H9 (cell line): ENCODE data around the gene MCHR2. TPM values are rescaled to one million over a fixed set of nuclear protein-coding genes. Genes with fewer than 3 reads are reported as not detected.

ENCODE experiments used
- DNase-seq: peaks from one replicate; pipeline ENCODE4 v3.0.0-alpha.2; 2017
- H2AFZ ChIP-seq: one replicate; pipeline ENCODE4 v1.6.1; 2013; ENCODE audit warnings: mild to moderate bottlenecking, low read length, control low read depth, moderate library complexity
- H2AK5ac ChIP-seq: 2 replicates; pipeline ENCODE4 v1.6.1; 2013; ENCODE audit warnings: low read length, control low read depth, mixed read lengths; ENCODE audit not compliant: insufficient read length
- H2BK120ac ChIP-seq: one replicate; pipeline ENCODE4 v1.6.1; 2013; ENCODE audit warnings: low read depth, mild to moderate bottlenecking, low read length, control low read depth, inconsistent platforms; ENCODE audit not compliant: poor library complexity, severe bottlenecking
- H2BK12ac ChIP-seq: 2 replicates; pipeline ENCODE4 v1.6.1; 2013; ENCODE audit warnings: low read length, control low read depth, mixed read lengths, low read depth; ENCODE audit not compliant: insufficient read length
- H2BK15ac ChIP-seq: 2 replicates; pipeline ENCODE4 v1.6.1; 2013; ENCODE audit warnings: low read depth, low read length, control low read depth
- H2BK20ac ChIP-seq: one replicate; pipeline ENCODE4 v1.6.1; 2013; ENCODE audit warnings: low read depth, mild to moderate bottlenecking, low read length, control low read depth, inconsistent platforms; ENCODE audit not compliant: poor library complexity, severe bottlenecking
- H2BK5ac ChIP-seq: 2 replicates; pipeline ENCODE4 v1.6.1; 2013; ENCODE audit warnings: low read length, control low read depth, mixed read lengths; ENCODE audit not compliant: insufficient read length
- H3K14ac ChIP-seq: 2 replicates; pipeline ENCODE4 v1.6.1; 2013; ENCODE audit warnings: low read length, control low read depth; ENCODE audit not compliant: insufficient read depth
- H3K18ac ChIP-seq: 2 replicates; pipeline ENCODE4 v1.6.1; 2013; ENCODE audit warnings: low read depth, mild to moderate bottlenecking, mixed read lengths, low read length, control low read depth; ENCODE audit not compliant: insufficient read length
- H3K23ac ChIP-seq: 2 replicates; pipeline ENCODE4 v1.6.1; 2013; ENCODE audit warnings: low read length, control low read depth, mixed read lengths, low read depth; ENCODE audit not compliant: insufficient read length
- H3K23me2 ChIP-seq: 2 replicates; pipeline ENCODE4 v1.6.1; 2013; ENCODE audit warnings: low read depth, mild to moderate bottlenecking, mixed read lengths, low read length, control low read depth; ENCODE audit not compliant: insufficient read length, poor library complexity, severe bottlenecking
- H3K27ac ChIP-seq: 2 replicates; pipeline ENCODE4 v1.5.1; 2013; ENCODE audit warnings: low read length, control low read depth, mixed read lengths, low read depth; ENCODE audit not compliant: insufficient read length
- H3K27me3 ChIP-seq: 2 replicates; pipeline ENCODE4 v1.6.1; 2013; ENCODE audit warnings: low read length, control low read depth, inconsistent platforms; ENCODE audit not compliant: insufficient read depth
- H3K4ac ChIP-seq: 2 replicates; pipeline ENCODE4 v1.6.1; 2013; ENCODE audit warnings: low read depth, mild to moderate bottlenecking, control low read depth, inconsistent platforms, low read length, moderate library complexity
- H3K4me1 ChIP-seq: 2 replicates; pipeline ENCODE4 v1.6.1; 2013; ENCODE audit warnings: low read length, control low read depth, inconsistent platforms; ENCODE audit not compliant: insufficient read depth
- H3K4me2 ChIP-seq: 2 replicates; pipeline ENCODE4 v1.6.1; 2013; ENCODE audit warnings: low read length, control low read depth, mixed read lengths; ENCODE audit not compliant: insufficient read length, insufficient read depth
- H3K56ac ChIP-seq: 2 replicates; pipeline ENCODE4 v1.6.1; 2013; ENCODE audit warnings: low read depth, mild to moderate bottlenecking, mixed read lengths, low read length, control low read depth; ENCODE audit not compliant: insufficient read length
- H3K79me1 ChIP-seq: 2 replicates; pipeline ENCODE4 v1.6.1; 2013; ENCODE audit warnings: low read depth, mild to moderate bottlenecking, moderate library complexity, low read length, control low read depth, inconsistent platforms; ENCODE audit not compliant: insufficient read depth, poor library complexity, severe bottlenecking
- H3K79me2 ChIP-seq: 2 replicates; pipeline ENCODE4 v1.6.1; 2013; ENCODE audit warnings: low read length, control low read depth, inconsistent platforms; ENCODE audit not compliant: insufficient read depth
- H3K9ac ChIP-seq: 2 replicates; pipeline ENCODE4 v1.6.1; 2013; ENCODE audit warnings: low read length, control low read depth, mixed read lengths; ENCODE audit not compliant: insufficient read length; ENCODE audit errors: extremely low read depth
- H3K9me3 ChIP-seq: one replicate; pipeline ENCODE4 v1.6.1; 2013; ENCODE audit warnings: low read depth, low read length, inconsistent platforms; ENCODE audit not compliant: control insufficient read depth
- H3T11ph ChIP-seq: one replicate; pipeline ENCODE4 v1.6.1; 2013; ENCODE audit warnings: mild to moderate bottlenecking, low read length, control low read depth, inconsistent platforms
- H4K20me1 ChIP-seq: one replicate; pipeline ENCODE4 v1.6.1; 2013; ENCODE audit not compliant: control insufficient read depth, insufficient read length, insufficient read depth
- H4K5ac ChIP-seq: 2 replicates; pipeline ENCODE4 v1.6.1; 2013; ENCODE audit warnings: low read depth, mild to moderate bottlenecking, mixed read lengths, low read length, control low read depth; ENCODE audit not compliant: insufficient read length
- H4K8ac ChIP-seq: replicated peaks from 2 replicates; pipeline ENCODE4 v1.6.1; 2013; ENCODE audit warnings: low read length, control low read depth, mixed read lengths, low read depth; ENCODE audit not compliant: insufficient read length
- H4K91ac ChIP-seq: 2 replicates; pipeline ENCODE4 v1.6.1; 2013; ENCODE audit warnings: low read depth, mild to moderate bottlenecking, moderate library complexity, mixed read lengths, low read length, control low read depth; ENCODE audit not compliant: insufficient read length
- H3K27ac Mint-ChIP-seq, 3 experiments: 2 replicates in 2 of 3; 3 replicates in 1 of 3; pipeline ENCODE4 v1.8.0; 2020 to 2021; ENCODE audit warnings: mixed read lengths in 3 of 3, mild to moderate bottlenecking in 1 of 3, moderate library complexity in 1 of 3
- H3K27me3 Mint-ChIP-seq: 2 replicates; pipeline ENCODE4 v1.8.0; 2021; ENCODE audit warnings: low read depth, mild to moderate bottlenecking, moderate library complexity, mixed read lengths
- H3K36me3 Mint-ChIP-seq, 3 experiments: 2 replicates in 2 of 3; 3 replicates in 1 of 3; pipeline ENCODE4 v1.8.0; 2020 to 2021; ENCODE audit warnings: low read depth in 3 of 3, mixed read lengths in 3 of 3; ENCODE audit not compliant: insufficient read depth in 1 of 3
- H3K4me1 Mint-ChIP-seq, 2 experiments: 2 replicates each; pipeline ENCODE4 v1.8.0; 2020; ENCODE audit warnings: mixed read lengths in 2 of 2
- H3K4me3 Mint-ChIP-seq, 2 experiments: 2 replicates in 1 of 2; 3 replicates in 1 of 2; pipeline ENCODE4 v1.8.0; 2020 to 2021; ENCODE audit warnings: mild to moderate bottlenecking in 2 of 2, mixed read lengths in 2 of 2, moderate library complexity in 1 of 2
- H3K9me3 Mint-ChIP-seq, 2 experiments: 2 replicates in 1 of 2; 3 replicates in 1 of 2; pipeline ENCODE4 v1.8.0; 2020; ENCODE audit warnings: mild to moderate bottlenecking in 2 of 2, mixed read lengths in 2 of 2, moderate library complexity in 1 of 2
- WGBS: extraction: QIAGEN DNeasy Blood & Tissue Kit; methylation state at CpG from one replicate; pipeline ENCODE4 v1.1.7; 2013; ENCODE audit warnings: missing lambda C conversion rate, low lambda C conversion rate, mixed read lengths; ENCODE audit not compliant: insufficient read length; ENCODE audit errors: extremely low coverage; 5-methylcytosine and 5-hydroxymethylcytosine counted together
- total RNA-seq: library from RNA; stranded (reverse); gene quantifications from 2 replicates; pipeline ENCODE4 v1.2.1, GENCODE V29; 2021
- TF ChIP-seq, protein P1 (sequence below): fragments of 200-600 bp; sonication (generic); conservative IDR thresholded peaks from 3 replicates; pipeline ENCODE4 v1.8.0; 2021; ENCODE audit warnings: antibody characterized with exemption, mild to moderate bottlenecking

The MCHR2 gene
- total RNA-seq, 1 experiment from 2014 or later = not detected

DNA sequence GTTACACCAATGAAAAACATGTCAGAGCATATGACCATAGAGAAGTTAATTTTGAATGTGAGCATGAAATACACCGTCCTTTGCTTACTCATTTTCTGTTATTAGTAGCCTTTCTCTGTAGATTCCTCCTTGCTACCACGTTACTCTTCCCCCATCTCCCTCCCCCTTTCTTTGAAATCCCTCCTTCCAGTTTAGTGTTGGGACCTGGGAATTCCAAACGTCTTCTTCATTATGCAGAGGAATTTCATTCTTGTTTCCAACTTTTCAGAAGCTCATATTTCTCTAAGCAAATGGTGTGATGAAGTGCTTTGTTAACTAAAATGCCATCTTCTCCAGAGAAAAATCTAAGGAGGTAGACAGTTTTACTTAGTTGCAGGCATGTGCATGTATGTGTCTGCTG, 122.4 kb downstream of the MCHR2 start:
- H3K9me3 Mint-ChIP-seq = no peaks in the 10 kb centered on the region

More for the DNA sequence above, 122.4 kb downstream of the MCHR2 start:
- no peak overlapping the region for H3K4me2 ChIP-seq
- H2AK5ac ChIP-seq = no peak overlapping the region
- no peak overlapping the region for H4K5ac ChIP-seq
- H3K14ac ChIP-seq = no peak overlapping the region
- H2BK15ac ChIP-seq = no peak overlapping the region
- H2BK5ac ChIP-seq = no peak overlapping the region
- no peaks in the 10 kb centered on the region for H3K79me2 ChIP-seq
- no CpG with 5 or more reads among the region's 3 CpGs for WGBS
- H3K27ac Mint-ChIP-seq = no peak overlapping the region
- H3K36me3 Mint-ChIP-seq = no peaks in the 10 kb centered on the region
- H2BK20ac ChIP-seq = no peak overlapping the region
- no peak overlapping the region for H3K18ac ChIP-seq
- no peaks in the 10 kb centered on the region for H3K27me3 ChIP-seq
- peaks cover 20% of the 10 kb centered on the region for H3K27me3 Mint-ChIP-seq
- no peaks in the 10 kb centered on the region for H3K9me3 ChIP-seq
- H2BK120ac ChIP-seq = no peak overlapping the region
- no peak overlapping the region for H4K91ac ChIP-seq
- H4K20me1 ChIP-seq = no peaks in the 10 kb centered on the region
- H3K56ac ChIP-seq = no peak overlapping the region
- H3K23me2 ChIP-seq = no peaks in the 10 kb centered on the region
- no peak overlapping the region for H2BK12ac ChIP-seq
- H3T11ph ChIP-seq = no peak overlapping the region
- no peak overlapping the region for H3K27ac ChIP-seq
- TF ChIP-seq, protein P1, sequence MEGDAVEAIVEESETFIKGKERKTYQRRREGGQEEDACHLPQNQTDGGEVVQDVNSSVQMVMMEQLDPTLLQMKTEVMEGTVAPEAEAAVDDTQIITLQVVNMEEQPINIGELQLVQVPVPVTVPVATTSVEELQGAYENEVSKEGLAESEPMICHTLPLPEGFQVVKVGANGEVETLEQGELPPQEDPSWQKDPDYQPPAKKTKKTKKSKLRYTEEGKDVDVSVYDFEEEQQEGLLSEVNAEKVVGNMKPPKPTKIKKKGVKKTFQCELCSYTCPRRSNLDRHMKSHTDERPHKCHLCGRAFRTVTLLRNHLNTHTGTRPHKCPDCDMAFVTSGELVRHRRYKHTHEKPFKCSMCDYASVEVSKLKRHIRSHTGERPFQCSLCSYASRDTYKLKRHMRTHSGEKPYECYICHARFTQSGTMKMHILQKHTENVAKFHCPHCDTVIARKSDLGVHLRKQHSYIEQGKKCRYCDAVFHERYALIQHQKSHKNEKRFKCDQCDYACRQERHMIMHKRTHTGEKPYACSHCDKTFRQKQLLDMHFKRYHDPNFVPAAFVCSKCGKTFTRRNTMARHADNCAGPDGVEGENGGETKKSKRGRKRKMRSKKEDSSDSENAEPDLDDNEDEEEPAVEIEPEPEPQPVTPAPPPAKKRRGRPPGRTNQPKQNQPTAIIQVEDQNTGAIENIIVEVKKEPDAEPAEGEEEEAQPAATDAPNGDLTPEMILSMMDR = no peak
- no peak overlapping the region for H4K8ac ChIP-seq
- no peaks in the 10 kb centered on the region for H3K4me1 ChIP-seq
- no peaks in the 10 kb centered on the region for H3K79me1 ChIP-seq
- no peak overlapping the region for H3K23ac ChIP-seq
- H3K4me3 Mint-ChIP-seq = no peak overlapping the region
- H3K4ac ChIP-seq = no peak overlapping the region
- no peak overlapping the region for H3K9ac ChIP-seq
- DNase-seq = no peak
- H3K4me1 Mint-ChIP-seq = peaks cover 3 to 11% of the 10 kb centered on the region in 2 experiments; a peak in 3 of 4 replicates
- H2AFZ ChIP-seq = no peak overlapping the region
